ENCODE data around the gene ACAP3.

The ACAP3 gene

GRCh38 chr1:1347026-1347595 is 39.4 kb upstream of the ACAP3 start:
- TF ChIP-seq, protein P1, sequence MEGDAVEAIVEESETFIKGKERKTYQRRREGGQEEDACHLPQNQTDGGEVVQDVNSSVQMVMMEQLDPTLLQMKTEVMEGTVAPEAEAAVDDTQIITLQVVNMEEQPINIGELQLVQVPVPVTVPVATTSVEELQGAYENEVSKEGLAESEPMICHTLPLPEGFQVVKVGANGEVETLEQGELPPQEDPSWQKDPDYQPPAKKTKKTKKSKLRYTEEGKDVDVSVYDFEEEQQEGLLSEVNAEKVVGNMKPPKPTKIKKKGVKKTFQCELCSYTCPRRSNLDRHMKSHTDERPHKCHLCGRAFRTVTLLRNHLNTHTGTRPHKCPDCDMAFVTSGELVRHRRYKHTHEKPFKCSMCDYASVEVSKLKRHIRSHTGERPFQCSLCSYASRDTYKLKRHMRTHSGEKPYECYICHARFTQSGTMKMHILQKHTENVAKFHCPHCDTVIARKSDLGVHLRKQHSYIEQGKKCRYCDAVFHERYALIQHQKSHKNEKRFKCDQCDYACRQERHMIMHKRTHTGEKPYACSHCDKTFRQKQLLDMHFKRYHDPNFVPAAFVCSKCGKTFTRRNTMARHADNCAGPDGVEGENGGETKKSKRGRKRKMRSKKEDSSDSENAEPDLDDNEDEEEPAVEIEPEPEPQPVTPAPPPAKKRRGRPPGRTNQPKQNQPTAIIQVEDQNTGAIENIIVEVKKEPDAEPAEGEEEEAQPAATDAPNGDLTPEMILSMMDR (IDR thresholded peaks at IDR 0.05; ENCODE audit: extremely low read depth, missing control alignments), result no peak
- no peak for DNase-seq (ENCODE audit: low spot score)

- TF ChIP-seq, protein P1 (IDR thresholded peaks at IDR 0.05; ENCODE audit: extremely low read depth, missing control alignments), result no peak
- DNase-seq (ENCODE audit: low spot score), result no peak
These were observed 38.8 kb upstream of the ACAP3 start for GRCh38 chr1:1346501-1346890.

- no peak for DNase-seq (ENCODE audit: low spot score)
- TF ChIP-seq, protein P1 (IDR thresholded peaks at IDR 0.05; ENCODE audit: extremely low read depth, missing control alignments), result no peak
These were observed 38.2 kb upstream of the ACAP3 start for GRCh38 chr1:1345860-1346500.

- DNase-seq (ENCODE audit: low spot score), result no peak
These were observed 37.7 kb upstream of the ACAP3 start for GRCh38 chr1:1345384-1345783.

GRCh38 chr1:1344655-1345361 is 37.1 kb upstream of the ACAP3 start:
- DNase-seq (ENCODE audit: low spot score), result no peak
- TF ChIP-seq, protein P1 (IDR thresholded peaks at IDR 0.05; ENCODE audit: extremely low read depth, missing control alignments), result no peak

More at GRCh38 chr1:1345384-1345783, 37.7 kb upstream of the ACAP3 start:
- TF ChIP-seq, protein P1 (IDR thresholded peaks at IDR 0.05; ENCODE audit: extremely low read depth, missing control alignments), result no peak

GRCh38 chr1:1343811-1344421 is 36.2 kb upstream of the ACAP3 start:
- DNase-seq (ENCODE audit: low spot score), result no peak

More at GRCh38 chr1:1343811-1344421, 36.2 kb upstream of the ACAP3 start:
- TF ChIP-seq, protein P1 (IDR thresholded peaks at IDR 0.05; ENCODE audit: extremely low read depth, missing control alignments), result no peak

Data from GM20000 (cell line).